ENCODE measurements around the gene KCNN2. TPM values are rescaled to one million over a fixed set of nuclear protein-coding genes. Genes with fewer than 3 reads are reported as not detected.

KCNN2 gene
- total and polyA plus RNA-seq, 7 donors, result 0.20 to 2.9 (median 0.63) TPM

GRCh38 chr5:114417519-114417918 lies 55.6 kb downstream of the KCNN2 start:
- WGBS, 3 donors, result 86 to 94% (median 89%) methylated on average over 2 of the region's 2 CpGs
- H3K4me1 ChIP-seq, result peaks cover 7% of the 10 kb centered on the region
- ATAC-seq, result no peak
- no peak for DNase-seq
- no peak overlapping the region for H3K4me3 ChIP-seq
- no peak for TF ChIP-seq CTCF (IDR thresholded peaks at IDR 0.05)
- H3K27ac ChIP-seq, result no peak overlapping the region
- H3K9me3 ChIP-seq, result no peaks in the 10 kb centered on the region
- H3K36me3 ChIP-seq (ENCODE audit: insufficient read depth in 1 of 2, low read depth in 1 of 2), result no peaks in the 10 kb centered on the region
- H3K27me3 ChIP-seq (ENCODE audit: insufficient read depth in 3 of 3, low read length in 2 of 3), result no peaks in the 10 kb centered on the region
- intact Hi-C loops (cut with DNase I), result no loop called here

- Histone ChIP-seq H3K9me3 (no peaks in the 10 kb centered on the region), H3K4me3 (no peak overlapping the region), H3K27me3 (ENCODE audit: insufficient read depth in 3 of 3, low read length in 2 of 3) (no peaks in the 10 kb centered on the region), H3K27ac (no peak overlapping the region), H3K36me3 (ENCODE audit: insufficient read depth in 1 of 2, low read depth in 1 of 2) (no peaks in the 10 kb centered on the region), H3K4me1 (peaks cover 7% of the 10 kb centered on the region)
- intact Hi-C loops (cut with DNase I), result no loop called here
- WGBS, 3 donors, result 58 to 61% (median 61%) methylated on average over 8 of the region's 8 CpGs
- no peak for TF ChIP-seq CTCF (IDR thresholded peaks at IDR 0.05)
- ATAC-seq (no peak), DNase-seq (no peak)
Observed at GRCh38 chr5:114418176-114419066, 56.6 kb downstream of the KCNN2 start.

- Histone ChIP-seq H3K9me3 (no peaks in the 10 kb centered on the region), H3K36me3 (ENCODE audit: insufficient read depth in 1 of 2, low read depth in 1 of 2) (no peaks in the 10 kb centered on the region), H3K4me1 (peaks cover 7% of the 10 kb centered on the region), H3K27me3 (ENCODE audit: insufficient read depth in 3 of 3, low read length in 2 of 3) (no peaks in the 10 kb centered on the region), H3K4me3 (no peak overlapping the region), H3K27ac (no peak overlapping the region)
- ATAC-seq (no peak), DNase-seq (no peak)
- no peak for TF ChIP-seq CTCF (IDR thresholded peaks at IDR 0.05)
- intact Hi-C loops (cut with DNase I), result no loop called here
- WGBS, 3 donors, result 83 to 94% (median 90%) methylated on average over 1 of the region's 1 CpG
Observed at GRCh38 chr5:114419067-114419388, 57.2 kb downstream of the KCNN2 start.

GRCh38 chr5:114419959-114420358 lies 58.1 kb downstream of the KCNN2 start:
- Histone ChIP-seq H3K4me3 (no peak overlapping the region), H3K27ac (no peak overlapping the region), H3K9me3 (no peaks in the 10 kb centered on the region), H3K27me3 (ENCODE audit: insufficient read depth in 3 of 3, low read length in 2 of 3) (no peaks in the 10 kb centered on the region), H3K36me3 (ENCODE audit: insufficient read depth in 1 of 2, low read depth in 1 of 2) (no peaks in the 10 kb centered on the region), H3K4me1 (peaks cover 7% of the 10 kb centered on the region)
- ATAC-seq (peak in 3 of 4 donors; percentile 59 to 75 (median 64)), DNase-seq (no peak)
- intact Hi-C loops (cut with DNase I), result no loop called here
- no peak for TF ChIP-seq CTCF (IDR thresholded peaks at IDR 0.05)

GRCh38 chr5:114427204-114427603 lies 65.3 kb downstream of the KCNN2 start:
- no peak overlapping the region for H3K4me3 ChIP-seq
- H3K36me3 ChIP-seq (ENCODE audit: insufficient read depth in 1 of 2, low read depth in 1 of 2), result no peaks in the 10 kb centered on the region
- ATAC-seq, result no peak
- H3K27me3 ChIP-seq (ENCODE audit: insufficient read depth in 3 of 3, low read length in 2 of 3), result no peaks in the 10 kb centered on the region
- no peaks in the 10 kb centered on the region for H3K9me3 ChIP-seq
- H3K4me1 ChIP-seq, result no peaks in the 10 kb centered on the region
- DNase-seq, result no peak
- no peak for TF ChIP-seq CTCF (IDR thresholded peaks at IDR 0.05)
- intact Hi-C loops (cut with DNase I), result no loop called here
- no peak overlapping the region for H3K27ac ChIP-seq
- WGBS, 3 donors, result 90 to 100% (median 95%) methylated on average over 1 of the region's 1 CpG
